NB4 (cell line): Measurements from ENCODE around the gene DNAI1.
"Not testable (repeated sequence)": the region's sequence is repeated elsewhere in the genome, so short reads cannot be mapped to it uniquely, and the experiment has no call there.

Source experiments
- CTCF ChIP-seq: IDR thresholded peaks from one replicate; pipeline ENCODE4 v1.5.1; 2012; ENCODE audit warnings: low read depth, low read length
- POLR2A ChIP-seq: IDR thresholded peaks from 2 replicates; pipeline ENCODE4 v1.6.1; 2011; ENCODE audit warnings: mild to moderate bottlenecking; ENCODE audit not compliant: insufficient read length; ENCODE audit errors: extremely low read depth

GRCh38 chr9:34481620-34482019 is 23.0 kb downstream of the DNAI1 start:
- TF ChIP-seq CTCF, POLR2A: not testable (repeated sequence)
